ENCODE results near the gene HTR3E.

- no peak for TF ChIP-seq CTCF (tag by site-specific recombination; IDR thresholded peaks at IDR 0.05)
- TF ChIP-seq TCF7L2 (IDR thresholded peaks at IDR 0.05; ENCODE audit: borderline replicate concordance, low read depth, low read length) = no peak
- TF ChIP-seq ZNF785 (tag by site-specific recombination; IDR thresholded peaks at IDR 0.05) = no peak
- no peak for TF ChIP-seq REST (tag by site-specific recombination; IDR thresholded peaks at IDR 0.05)
Measured at GRCh38 chr3:184050217-184050847, 46.5 kb upstream of the HTR3E start.

Measured in HEK293 (cell line).